Bronchial epithelial cell (primary cell): ENCODE measurements around the gene ERLIN1. TPM values are rescaled to one million over a fixed set of nuclear protein-coding genes. Genes with fewer than 3 reads are reported as not detected.
A peak's percentile ranks its signal among the peaks of the same experiment; 100 is the strongest.

ENCODE experiments used
- DNase-seq: peaks from one replicate; pipeline ENCODE4 v3.0.0-alpha.2; 2010; ENCODE audit warnings: low read depth
- FAIRE-seq: peaks from 2 replicates; lab custom pipeline; 2011; peaks lifted over from hg19 to GRCh38; lab: Jason Lieb, UNC
- H3K27me3 ChIP-seq: 2 replicates; pipeline ENCODE4 v1.5.1; 2011; ENCODE audit warnings: low read length; ENCODE audit not compliant: control insufficient read depth, insufficient read depth
- H3K36me3 ChIP-seq: 2 replicates; pipeline ENCODE4 v1.5.1; 2011; ENCODE audit warnings: low read length; ENCODE audit not compliant: control insufficient read depth, insufficient read depth
- H3K4me3 ChIP-seq: 2 replicates; pipeline ENCODE4 v1.5.1; 2011; ENCODE audit warnings: mild to moderate bottlenecking, low read depth, low read length, control low read depth
- CTCF ChIP-seq: IDR thresholded peaks from 2 replicates; pipeline ENCODE4 v1.5.1; 2011; ENCODE audit warnings: mild to moderate bottlenecking, moderate library complexity, low read length, control low read depth, inconsistent platforms; ENCODE audit not compliant: insufficient read depth, severe bottlenecking
- total RNA-seq: library from RNA; depleted of rRNA; stranded (reverse); fragments of >200 nt; gene quantifications from 2 replicates; pipeline ENCODE4 v1.2.1, GENCODE V29; 2014

Gene ERLIN1
- total RNA-seq, 1 donor from 2014 or later = 31.6 TPM

DNA sequence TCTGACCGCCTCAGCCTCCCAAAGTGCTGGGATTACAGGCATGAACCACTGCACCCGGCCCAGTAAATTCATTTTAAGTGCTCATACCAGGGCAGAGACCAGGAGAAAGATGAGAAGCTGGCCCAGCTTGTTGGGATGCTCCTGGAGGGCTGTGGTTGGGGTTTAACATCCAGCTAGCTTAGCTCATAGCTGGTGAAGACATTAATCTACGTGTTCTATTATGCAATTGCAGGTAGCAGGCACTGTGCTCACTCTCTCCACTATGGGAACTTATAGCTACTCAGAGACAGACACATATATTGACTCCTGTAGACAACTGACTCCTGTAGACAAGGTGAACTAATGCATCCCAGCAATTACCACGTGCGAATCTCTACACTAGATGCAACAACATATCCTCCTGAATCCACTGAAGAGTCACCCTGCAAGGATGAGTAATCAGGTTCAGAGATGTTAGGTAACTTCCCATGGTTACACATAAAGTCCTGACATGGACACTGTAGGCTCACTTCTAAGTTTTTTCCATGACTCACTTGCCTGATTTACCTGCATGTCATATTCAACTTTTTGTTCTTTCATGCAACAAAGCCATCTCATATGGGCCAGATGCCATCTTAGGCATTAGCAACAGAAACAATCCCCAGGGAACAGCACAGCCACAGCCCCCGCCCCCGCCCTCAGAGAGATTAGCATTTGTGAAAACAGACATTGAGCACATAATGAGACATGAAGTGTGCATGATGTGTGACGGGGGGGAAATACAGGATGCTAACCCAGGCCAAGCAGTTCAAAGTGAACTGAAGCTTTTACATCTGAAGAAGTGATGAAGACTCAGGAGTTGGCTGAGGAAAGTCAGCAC is 37.2 kb downstream of the ERLIN1 start:
- H3K27me3 ChIP-seq = no peaks in the 10 kb centered on the region
- peak; percentile 100 for DNase-seq
- no peak for TF ChIP-seq CTCF
- H3K4me3 ChIP-seq = no peak overlapping the region
- H3K36me3 ChIP-seq = peaks cover 9% of the 10 kb centered on the region
- peak; percentile 100 for FAIRE-seq

- FAIRE-seq (no peak), DNase-seq (peak; percentile 36)
- Histone ChIP-seq H3K36me3 (peaks cover 6% of the 10 kb centered on the region), H3K27me3 (no peaks in the 10 kb centered on the region), H3K4me3 (no peak overlapping the region)
- TF ChIP-seq CTCF = no peak
Measured at GRCh38 chr10:100146875-100147650, 38.8 kb downstream of the ERLIN1 start.

GRCh38 chr10:100146398-100146797 is 39.4 kb downstream of the ERLIN1 start:
- Histone ChIP-seq H3K27me3 (no peaks in the 10 kb centered on the region), H3K36me3 (peaks cover 2% of the 10 kb centered on the region), H3K4me3 (no peak overlapping the region)
- no peak for TF ChIP-seq CTCF
- FAIRE-seq (no peak), DNase-seq (peak; percentile 33)

GRCh38 chr10:100143756-100144155 is 42.1 kb downstream of the ERLIN1 start:
- Histone ChIP-seq H3K27me3 (no peaks in the 10 kb centered on the region), H3K4me3 (no peak overlapping the region), H3K36me3 (no peaks in the 10 kb centered on the region)
- FAIRE-seq = no peak
- DNase-seq = no peak
- TF ChIP-seq CTCF = no peak

GRCh38 chr10:100141446-100142087 is 44.3 kb downstream of the ERLIN1 start:
- Histone ChIP-seq H3K36me3 (no peaks in the 10 kb centered on the region), H3K4me3 (no peak overlapping the region), H3K27me3 (no peaks in the 10 kb centered on the region)
- TF ChIP-seq CTCF = no peak
- FAIRE-seq (no peak), DNase-seq (no peak)
